GM21576 (cell line): ENCODE measurements around the gene SPDYE16.
"Not testable (repeated sequence)": the region's sequence is repeated elsewhere in the genome, so short reads cannot be mapped to it uniquely, and the experiment has no call there.

Source experiments
- ATAC-seq: cut with Tn5 transposase; IDR thresholded peaks from one replicate; pipeline ENCODE4 v1.9.1; 2021; ENCODE audit warnings: mild to moderate bottlenecking, moderate library complexity; ENCODE audit not compliant: unreplicated experiment

SPDYE16 gene

GRCh38 chr7:76551992-76552391, 8.9 kb upstream of the SPDYE16 start:
- ATAC-seq, result not testable (repeated sequence)

GRCh38 chr7:76549855-76550248, 6.8 kb upstream of the SPDYE16 start:
- not testable (repeated sequence) for ATAC-seq

GRCh38 chr7:76549025-76549854, 6.1 kb upstream of the SPDYE16 start:
- peak; percentile 99 for ATAC-seq

- not testable (repeated sequence) for ATAC-seq
Observed at GRCh38 chr7:76531643-76532042, 11.5 kb downstream of the SPDYE16 start.

GRCh38 chr7:76526183-76526582, 16.9 kb downstream of the SPDYE16 start:
- ATAC-seq, result not testable (repeated sequence)

GRCh38 chr7:76516932-76517331, 26.2 kb downstream of the SPDYE16 start:
- not testable (repeated sequence) for ATAC-seq

- ATAC-seq, result no peak
Observed at GRCh38 chr7:76515999-76516443, 27.1 kb downstream of the SPDYE16 start.

GRCh38 chr7:76514926-76515771, 27.9 kb downstream of the SPDYE16 start:
- ATAC-seq, result no peak

GRCh38 chr7:76513817-76514799, 29.0 kb downstream of the SPDYE16 start:
- no peak for ATAC-seq

- no peak for ATAC-seq
Observed at GRCh38 chr7:76512941-76513816, 29.9 kb downstream of the SPDYE16 start.

GRCh38 chr7:76511911-76512885, 30.9 kb downstream of the SPDYE16 start:
- ATAC-seq, result not testable (repeated sequence)

GRCh38 chr7:76511200-76511910, 31.7 kb downstream of the SPDYE16 start:
- not testable (repeated sequence) for ATAC-seq

- ATAC-seq, result no peak
Observed at GRCh38 chr7:76509931-76510877, 32.9 kb downstream of the SPDYE16 start, which contains the start of gene UPK3B. TSS of gene UPK3B (plus strand) at chr7:76510552. CDS start at chr7:76510653, 101 bp downstream.

- ATAC-seq, result no peak
Observed at GRCh38 chr7:76507723-76508406, 35.2 kb downstream of the SPDYE16 start.

GRCh38 chr7:76506643-76507042, 36.5 kb downstream of the SPDYE16 start:
- ATAC-seq, result not testable (repeated sequence)

- ATAC-seq, result no peak
Observed at GRCh38 chr7:76506081-76506440, 37.0 kb downstream of the SPDYE16 start.
